Neutrophil (primary cell): ENCODE measurements around the gene TRPM3.

Source experiments
- H3K27ac ChIP-seq: fragments of 200-600 bp; sonication (generic); 2 replicates; pipeline ENCODE4 v1.5.1; 2016; ENCODE audit warnings: mild to moderate bottlenecking, moderate library complexity
- H3K27me3 ChIP-seq: fragments of 200-600 bp; sonication (generic); 2 replicates; pipeline ENCODE4 v1.6.0; 2016; ENCODE audit warnings: mild to moderate bottlenecking
- H3K36me3 ChIP-seq: fragments of 200-600 bp; sonication (generic); 2 replicates; pipeline ENCODE4 v1.5.1; 2017
- H3K4me1 ChIP-seq, 2 experiments: fragments of 200-600 bp in 1 of 2; sonication (generic) in 1 of 2; 1 replicate in 1 of 2; 2 replicates in 1 of 2; pipeline versions ENCODE4 v1.5.1 to v1.6.1; 2013 to 2016; ENCODE audit warnings: low read depth in 1 of 2, low read length in 1 of 2, mild to moderate bottlenecking in 1 of 2, moderate library complexity in 1 of 2; ENCODE audit not compliant: control insufficient read depth in 1 of 2, insufficient read depth in 1 of 2
- H3K4me3 ChIP-seq, 2 experiments: fragments of 200-600 bp in 1 of 2; sonication (generic) in 1 of 2; 1 replicate in 1 of 2; 2 replicates in 1 of 2; pipeline ENCODE4 v1.5.1; 2013 to 2016; ENCODE audit warnings: low read depth in 1 of 2, low read length in 1 of 2, mild to moderate bottlenecking in 1 of 2, moderate library complexity in 1 of 2
- H3K9me3 ChIP-seq: fragments of 200-600 bp; sonication (generic); 2 replicates; pipeline ENCODE4 v1.5.1; 2016
- TF ChIP-seq, protein P1 (sequence below): fragments of 200-600 bp; sonication (generic); IDR thresholded peaks from 2 replicates; pipeline ENCODE4 v1.5.1; 2016; ENCODE audit warnings: antibody characterized with exemption

The TRPM3 gene

DNA sequence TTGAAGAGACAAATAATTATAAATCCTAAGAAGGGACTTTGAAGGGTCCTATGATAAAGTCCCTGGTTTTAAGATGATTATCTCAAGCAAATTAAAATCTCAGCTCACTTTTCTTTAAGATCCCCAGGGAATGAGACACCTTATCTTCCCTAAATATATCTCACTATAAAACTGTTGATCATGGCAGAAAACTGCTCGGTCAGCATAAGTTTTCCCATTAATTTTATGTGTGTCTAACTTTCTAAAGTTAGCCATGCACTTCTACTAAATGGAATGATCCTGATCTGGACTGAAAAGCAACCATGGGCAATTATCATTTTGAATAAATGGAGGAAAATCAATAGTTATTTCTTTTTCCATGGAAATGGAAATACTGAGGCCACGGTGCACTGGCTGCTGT, 314.5 kb downstream of the TRPM3 start:
- Histone ChIP-seq H3K27ac (no peak overlapping the region), H3K4me3 (no peak overlapping the region), H3K27me3 (no peaks in the 10 kb centered on the region), H3K4me1 (no peaks in the 10 kb centered on the region), H3K9me3 (no peaks in the 10 kb centered on the region), H3K36me3 (no peaks in the 10 kb centered on the region)
- TF ChIP-seq, protein P1, sequence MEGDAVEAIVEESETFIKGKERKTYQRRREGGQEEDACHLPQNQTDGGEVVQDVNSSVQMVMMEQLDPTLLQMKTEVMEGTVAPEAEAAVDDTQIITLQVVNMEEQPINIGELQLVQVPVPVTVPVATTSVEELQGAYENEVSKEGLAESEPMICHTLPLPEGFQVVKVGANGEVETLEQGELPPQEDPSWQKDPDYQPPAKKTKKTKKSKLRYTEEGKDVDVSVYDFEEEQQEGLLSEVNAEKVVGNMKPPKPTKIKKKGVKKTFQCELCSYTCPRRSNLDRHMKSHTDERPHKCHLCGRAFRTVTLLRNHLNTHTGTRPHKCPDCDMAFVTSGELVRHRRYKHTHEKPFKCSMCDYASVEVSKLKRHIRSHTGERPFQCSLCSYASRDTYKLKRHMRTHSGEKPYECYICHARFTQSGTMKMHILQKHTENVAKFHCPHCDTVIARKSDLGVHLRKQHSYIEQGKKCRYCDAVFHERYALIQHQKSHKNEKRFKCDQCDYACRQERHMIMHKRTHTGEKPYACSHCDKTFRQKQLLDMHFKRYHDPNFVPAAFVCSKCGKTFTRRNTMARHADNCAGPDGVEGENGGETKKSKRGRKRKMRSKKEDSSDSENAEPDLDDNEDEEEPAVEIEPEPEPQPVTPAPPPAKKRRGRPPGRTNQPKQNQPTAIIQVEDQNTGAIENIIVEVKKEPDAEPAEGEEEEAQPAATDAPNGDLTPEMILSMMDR: no peak

- H3K4me3 ChIP-seq: no peak overlapping the region
Measured at GRCh38 chr9:70805949-70806348, 315.5 kb downstream of the TRPM3 start.

DNA sequence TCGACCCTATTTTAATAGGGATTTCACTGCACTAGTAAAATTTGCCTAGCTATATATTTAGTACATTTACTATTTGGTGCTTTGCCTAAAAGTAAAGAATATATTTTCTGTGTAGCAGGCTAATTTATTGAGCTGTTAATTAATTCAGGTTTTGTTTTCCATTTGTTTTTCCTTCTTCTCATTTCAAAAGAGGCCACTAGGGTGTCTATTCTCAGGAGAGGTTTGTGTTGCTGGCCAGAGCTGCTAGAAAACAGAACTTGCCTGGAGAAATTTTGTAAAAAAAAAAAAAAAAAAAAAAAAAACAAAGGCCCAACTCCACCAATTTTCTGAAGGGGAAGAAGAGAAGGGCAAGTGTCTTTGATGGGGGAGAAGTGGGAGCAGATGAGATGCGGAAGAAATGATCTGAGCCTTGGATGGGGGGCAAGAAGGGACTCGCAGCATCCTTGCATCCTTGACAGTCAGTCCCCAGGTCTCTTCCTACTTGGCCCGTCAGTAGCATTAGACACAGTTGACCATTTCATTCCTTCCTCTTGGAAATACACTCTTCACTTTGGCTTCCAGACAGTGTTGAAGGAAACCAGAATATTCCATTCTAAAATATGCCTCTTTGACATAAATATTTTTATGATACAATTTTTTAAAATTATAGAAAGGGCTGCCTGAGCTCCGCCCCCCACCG, 318.5 kb downstream of the TRPM3 start:
- H3K4me3 ChIP-seq: no peak overlapping the region
- H3K36me3 ChIP-seq: no peaks in the 10 kb centered on the region
- no peaks in the 10 kb centered on the region for H3K4me1 ChIP-seq
- no peak overlapping the region for H3K27ac ChIP-seq
- H3K27me3 ChIP-seq: no peaks in the 10 kb centered on the region
- no peaks in the 10 kb centered on the region for H3K9me3 ChIP-seq
- TF ChIP-seq, protein P1: no peak

More at GRCh38 chr9:70805949-70806348, 315.5 kb downstream of the TRPM3 start:
- no peaks in the 10 kb centered on the region for H3K36me3 ChIP-seq
- no peak overlapping the region for H3K27ac ChIP-seq
- H3K9me3 ChIP-seq: no peaks in the 10 kb centered on the region
- no peaks in the 10 kb centered on the region for H3K27me3 ChIP-seq
- TF ChIP-seq, protein P1: no peak
- H3K4me1 ChIP-seq: no peaks in the 10 kb centered on the region

- Histone ChIP-seq H3K9me3 (no peaks in the 10 kb centered on the region), H3K27me3 (no peaks in the 10 kb centered on the region), H3K4me1 (no peaks in the 10 kb centered on the region), H3K27ac (no peak overlapping the region), H3K4me3 (no peak overlapping the region), H3K36me3 (no peaks in the 10 kb centered on the region)
- TF ChIP-seq, protein P1: no peak
Measured at GRCh38 chr9:70802206-70802605, 319.2 kb downstream of the TRPM3 start.

DNA sequence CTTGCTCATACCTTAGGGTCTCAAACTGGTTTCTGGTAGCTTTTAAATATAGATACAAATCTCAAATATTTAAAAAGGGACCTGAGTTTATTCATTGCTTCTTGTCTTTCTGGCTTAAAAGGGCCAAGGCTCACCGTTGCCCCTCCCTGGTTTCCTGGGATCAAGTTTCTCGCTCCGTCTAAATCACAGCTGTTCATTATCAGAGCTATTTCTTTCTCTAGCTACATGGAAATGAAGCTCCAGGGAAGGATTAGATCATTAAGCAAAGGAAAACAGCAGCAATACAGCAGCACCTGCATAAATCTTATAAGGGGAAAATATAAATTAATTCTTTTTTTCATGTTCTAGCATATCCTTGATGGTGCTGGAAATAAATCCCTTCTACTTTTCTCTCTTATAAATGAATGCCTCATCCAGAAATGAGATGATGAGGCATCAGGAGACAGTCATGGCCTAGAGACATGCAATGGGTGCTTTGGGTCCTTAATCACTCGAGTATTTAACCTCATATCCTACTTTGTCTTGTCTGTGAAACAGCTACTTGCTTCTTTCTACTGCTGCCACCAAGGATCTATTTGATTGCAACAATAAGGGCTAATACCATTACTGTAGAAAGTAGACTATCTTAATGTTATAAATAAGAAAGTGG, 320.1 kb downstream of the TRPM3 start:
- H3K36me3 ChIP-seq: no peaks in the 10 kb centered on the region
- TF ChIP-seq, protein P1: no peak
- H3K4me1 ChIP-seq: no peaks in the 10 kb centered on the region
- H3K27ac ChIP-seq: no peak overlapping the region
- no peaks in the 10 kb centered on the region for H3K27me3 ChIP-seq
- H3K9me3 ChIP-seq: no peaks in the 10 kb centered on the region
- H3K4me3 ChIP-seq: no peak overlapping the region
